ENCODE data around the gene SLC6A1.

SLC6A1 gene

DNA sequence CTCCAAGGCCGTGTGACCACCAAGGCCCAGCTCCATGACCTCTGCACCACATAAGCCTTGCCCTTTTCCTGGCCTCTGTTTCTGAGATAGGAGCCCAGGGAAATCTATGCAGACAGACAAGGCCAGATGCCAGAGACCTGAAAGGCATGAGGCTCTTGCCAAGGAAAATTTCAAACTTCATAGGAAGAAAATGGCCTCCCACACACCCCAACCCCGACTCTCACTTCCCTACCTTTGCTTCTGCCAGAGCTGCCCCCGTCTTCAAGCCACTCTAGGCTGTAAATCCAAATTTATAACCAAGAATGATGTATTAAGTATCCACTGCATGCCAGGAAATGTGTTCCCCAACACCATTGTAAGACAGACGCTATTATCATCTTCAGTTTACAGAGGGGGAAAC, 96.3 kb downstream of the SLC6A1 start:
- DNase-seq (ENCODE audit: low read depth, low spot score) = no peak
- Histone ChIP-seq H3K4me1 (ENCODE audit: insufficient read depth, insufficient read length) (peaks cover 2% of the 10 kb centered on the region), H3K36me3 (ENCODE audit: insufficient read depth, insufficient read length, low read length) (no peaks in the 10 kb centered on the region), H3K9ac (ENCODE audit: insufficient read length, low read depth) (no peak overlapping the region), H3K27me3 (ENCODE audit: insufficient read depth, insufficient read length) (no peaks in the 10 kb centered on the region), H3K4me3 (ENCODE audit: insufficient read length, low read depth) (no peak overlapping the region), H3K9me3 (ENCODE audit: insufficient read depth, low read length) (peaks cover 15% of the 10 kb centered on the region; the same call in 1 of the 2 replicates)
- TF ChIP-seq YY1 (IDR thresholded peaks at IDR 0.05; ENCODE audit: insufficient read depth, insufficient read length) (no peak), SUZ12 (IDR thresholded peaks at IDR 0.05; ENCODE audit: extremely low read depth, insufficient read depth, insufficient read length) (no peak), ZNF274 (IDR thresholded peaks at IDR 0.05; ENCODE audit: low read depth, low read length) (no peak)
